Right atrium auricular region (tissue), 2 donors: ENCODE results near the gene ACTG1. TPM values are rescaled to one million over a fixed set of nuclear protein-coding genes. Genes with fewer than 3 reads are reported as not detected.

Source experiments
- DNase-seq: peaks from one replicate; pipeline ENCODE4 v3.0.0-alpha.2; 2019; ENCODE audit warnings: low spot score
- H3K27ac ChIP-seq, 2 donors: fragments of 200-600 bp; sonication (generic); 1 replicate in 1 of 2; 2 replicates in 1 of 2; pipeline ENCODE4 v1.5.1; 2016 to 2019
- H3K27me3 ChIP-seq, 2 donors: fragments of 200-600 bp; sonication (generic); one replicate each; pipeline versions ENCODE4 v1.5.1 to v1.6.0; 2017 to 2019
- H3K36me3 ChIP-seq: fragments of 200-600 bp; sonication (generic); one replicate; pipeline ENCODE4 v1.5.1; 2016
- H3K4me1 ChIP-seq, 2 donors: fragments of 200-600 bp; sonication (generic); one replicate each; pipeline versions ENCODE4 v1.5.1 to v1.6.0; 2017 to 2019
- H3K4me3 ChIP-seq, 2 donors: fragments of 200-600 bp; sonication (generic); 1 replicate in 1 of 2; 2 replicates in 1 of 2; pipeline ENCODE4 v1.5.1; 2017 to 2019; ENCODE audit warnings: mild to moderate bottlenecking in 1 of 2, moderate library complexity in 1 of 2
- H3K9me3 ChIP-seq, 2 donors: fragments of 200-600 bp; sonication (generic); one replicate each; pipeline ENCODE4 v1.5.1; 2019
- CTCF ChIP-seq, 2 donors: fragments of 200-600 bp; sonication (generic); IDR thresholded peaks; one replicate each; pipeline ENCODE4 v1.5.1; 2019; ENCODE audit warnings: antibody characterized with exemption in 2 of 2
- total RNA-seq, 2 donors: library from RNA; depleted of rRNA; stranded (reverse); fragments of >200 nt; gene quantifications; one replicate each; pipeline ENCODE4 v1.1.0, GENCODE V29; 2016

The ACTG1 gene
- total RNA-seq, 2 donors from 2014 or later, result 1,076 to 1,610 TPM

- H3K27ac ChIP-seq, result no peak overlapping the region
- no peaks in the 10 kb centered on the region for H3K9me3 ChIP-seq
- no peak for DNase-seq
- TF ChIP-seq CTCF (IDR thresholded peaks at IDR 0.05), result no peak
- H3K36me3 ChIP-seq, result no peaks in the 10 kb centered on the region
- no peaks in the 10 kb centered on the region for H3K27me3 ChIP-seq
- H3K4me3 ChIP-seq, result peak overlapping the region; percentile 33 to 55
- peaks cover 0 to 61% of the 10 kb centered on the region in 2 donors for H3K4me1 ChIP-seq
These were observed 28.8 kb downstream of the ACTG1 start for GRCh38 chr17:81483862-81484194.

GRCh38 chr17:81483085-81483861 lies 29.3 kb downstream of the ACTG1 start:
- DNase-seq, result no peak
- Histone ChIP-seq H3K4me1 (peaks cover 0 to 55% of the 10 kb centered on the region in 2 donors), H3K27ac (no peak overlapping the region), H3K9me3 (no peaks in the 10 kb centered on the region), H3K4me3 (peak overlapping the region in 1 of 2 donors; percentile 55), H3K36me3 (no peaks in the 10 kb centered on the region), H3K27me3 (no peaks in the 10 kb centered on the region)
- TF ChIP-seq CTCF (IDR thresholded peaks at IDR 0.05), result no peak

GRCh38 chr17:81482673-81483072 lies 29.9 kb downstream of the ACTG1 start:
- TF ChIP-seq CTCF (IDR thresholded peaks at IDR 0.05), result no peak
- Histone ChIP-seq H3K9me3 (no peaks in the 10 kb centered on the region), H3K4me3 (no peak overlapping the region), H3K36me3 (no peaks in the 10 kb centered on the region), H3K27ac (no peak overlapping the region), H3K4me1 (peaks cover 0 to 52% of the 10 kb centered on the region in 2 donors), H3K27me3 (no peaks in the 10 kb centered on the region)
- DNase-seq, result no peak

GRCh38 chr17:81481815-81482505 lies 30.6 kb downstream of the ACTG1 start:
- peaks cover 0 to 47% of the 10 kb centered on the region in 2 donors for H3K4me1 ChIP-seq
- H3K27ac ChIP-seq, result peak overlapping the region in 1 of 2 donors; percentile 52
- peak overlapping the region; percentile 50 to 60 for H3K4me3 ChIP-seq
- no peaks in the 10 kb centered on the region for H3K27me3 ChIP-seq
- no peak for TF ChIP-seq CTCF (IDR thresholded peaks at IDR 0.05)
- no peaks in the 10 kb centered on the region for H3K36me3 ChIP-seq
- H3K9me3 ChIP-seq, result no peaks in the 10 kb centered on the region
- DNase-seq, result no peak

GRCh38 chr17:81481073-81481799 lies 31.4 kb downstream of the ACTG1 start:
- Histone ChIP-seq H3K9me3 (no peaks in the 10 kb centered on the region), H3K4me3 (peak overlapping the region; percentile 50 to 60), H3K27me3 (no peaks in the 10 kb centered on the region), H3K36me3 (no peaks in the 10 kb centered on the region), H3K4me1 (peaks cover 0 to 47% of the 10 kb centered on the region in 2 donors), H3K27ac (peak overlapping the region in 1 of 2 donors; percentile 52)
- DNase-seq, result peak; percentile 73
- TF ChIP-seq CTCF (IDR thresholded peaks at IDR 0.05), result peak in 1 of 2 donors; percentile 8
